Motor neuron (in vitro differentiated cells): ENCODE results near the gene FBXL16. TPM values are rescaled to one million over a fixed set of nuclear protein-coding genes. Genes with fewer than 3 reads are reported as not detected.
"Not testable (repeated sequence)": the region's sequence is repeated elsewhere in the genome, so short reads cannot be mapped to it uniquely, and the experiment has no call there.

Experiments
- ATAC-seq, 8 experiments: fragments of 200-7000 bp; cut with Tn5 transposase; replicated peaks in 6 of 8; 2 replicates each; pipeline ENCODE4 v1.8.0; 2021; ENCODE audit warnings: mild to moderate bottlenecking in 8 of 8, moderate library complexity in 8 of 8
- H3K27ac ChIP-seq, 2 donors: fragments of 250-450 bp; sonication (Bioruptor Pico); 2 replicates each; pipeline ENCODE4 v1.9.0; 2021; ENCODE audit warnings: antibody characterized with exemption in 2 of 2, mild to moderate bottlenecking in 2 of 2, moderate library complexity in 1 of 2
- H3K4me1 ChIP-seq, 2 donors: fragments of 250-450 bp; sonication (Bioruptor Pico); replicated peaks in 1 of 2; 2 replicates each; pipeline ENCODE4 v1.6.1; 2021; ENCODE audit warnings: antibody characterized with exemption in 2 of 2, mild to moderate bottlenecking in 2 of 2, moderate library complexity in 1 of 2
- H3K4me3 ChIP-seq, 5 donors: fragments of 250-450 bp; sonication (Bioruptor Pico); 2 replicates each; pipeline ENCODE4 v1.9.0; 2021; ENCODE audit warnings: antibody characterized with exemption in 5 of 5, mild to moderate bottlenecking in 5 of 5, moderate library complexity in 4 of 5
- WGBS, 10 experiments: fragments of 450-650 bp; shearing (Covaris generic); methylation state at CpG; one replicate each; pipeline ENCODE4 v1.0.0; 2022; 5-methylcytosine and 5-hydroxymethylcytosine counted together
- in situ Hi-C, 9 experiments: fragments of 400-800 bp; cut with MboI; loops; one replicate each; pipeline ENCODE4 v1.15.0; 2021; ENCODE audit warnings: low sequenced_read_pairs in 9 of 9, low pct_unique_long_range_greater_than_20kb in 2 of 9; ENCODE audit not compliant: unreplicated experiment in 9 of 9
- total RNA-seq, 8 experiments: library from RNA; unstranded; fragments of 300-600 nt; gene quantifications; 2 replicates each; pipeline versions ENCODE4 v1.2.3 to v1.2.4, GENCODE V29; 2022

FBXL16 gene, protein sequence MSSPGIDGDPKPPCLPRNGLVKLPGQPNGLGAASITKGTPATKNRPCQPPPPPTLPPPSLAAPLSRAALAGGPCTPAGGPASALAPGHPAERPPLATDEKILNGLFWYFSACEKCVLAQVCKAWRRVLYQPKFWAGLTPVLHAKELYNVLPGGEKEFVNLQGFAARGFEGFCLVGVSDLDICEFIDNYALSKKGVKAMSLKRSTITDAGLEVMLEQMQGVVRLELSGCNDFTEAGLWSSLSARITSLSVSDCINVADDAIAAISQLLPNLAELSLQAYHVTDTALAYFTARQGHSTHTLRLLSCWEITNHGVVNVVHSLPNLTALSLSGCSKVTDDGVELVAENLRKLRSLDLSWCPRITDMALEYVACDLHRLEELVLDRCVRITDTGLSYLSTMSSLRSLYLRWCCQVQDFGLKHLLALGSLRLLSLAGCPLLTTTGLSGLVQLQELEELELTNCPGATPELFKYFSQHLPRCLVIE
- 10 to 100 TPM in 3 of 8 experiments, 1 to 10 TPM in 2, under 1 TPM in 3; 0.31 to 13.5 (median 6.3) TPM for total RNA-seq

- Histone ChIP-seq H3K27ac (peak within 1 kb of the TSS; percentile 87 to 89), H3K4me3 (peak within 1 kb of the TSS; percentile 55 to 96 (median 85)), H3K4me1 (peaks cover 44 to 55% of the 10 kb centered on the region in 2 donors)
- ATAC-seq = peak; percentile 10 to 54 (median 46)
- WGBS, 10 experiments = no CpG with 5 or more reads among the region's 115 CpGs
- in situ Hi-C loops = loop anchor here in 1 of 9 experiments (25.0 kb wide), 1 partner anchor 357 kb away; the partner anchor contains the start of gene SSTR5
These were observed at the start of gene FBXL16 for GRCh38 chr16:705431-706188. Gene FBXL16 (minus strand): TSS chr16:705801. CDS start chr16:697405, 8,396 bp downstream.

GRCh38 chr16:754656-755055 lies 49.1 kb upstream of the FBXL16 start:
- Histone ChIP-seq H3K4me1 (peaks cover 13 to 20% of the 10 kb centered on the region in 2 donors), H3K4me3 (no peak overlapping the region), H3K27ac (no peak overlapping the region)
- in situ Hi-C loops = no loop called here
- WGBS, 10 experiments = 17 to 78% (median 63%) methylated on average over 1 to 8 of the region's 11 CpGs; no CpG with 5 or more reads in 1 of the 10 experiments
- peak in 3 of 8 experiments; percentile 10 to 20 (median 13) for ATAC-seq

- in situ Hi-C loops, ATAC-seq, H3K27ac ChIP-seq, H3K4me3 ChIP-seq: not testable (repeated sequence)
- H3K4me1 ChIP-seq = peaks cover 13 to 20% of the 10 kb centered on the region in 2 donors
- 20 to 100% (median 88%) methylated on average over 1 to 5 of the region's 11 CpGs; no CpG with 5 or more reads in 2 of the 10 experiments for WGBS, 10 experiments
These were observed 48.6 kb upstream of the FBXL16 start for GRCh38 chr16:754121-754607.

DNA sequence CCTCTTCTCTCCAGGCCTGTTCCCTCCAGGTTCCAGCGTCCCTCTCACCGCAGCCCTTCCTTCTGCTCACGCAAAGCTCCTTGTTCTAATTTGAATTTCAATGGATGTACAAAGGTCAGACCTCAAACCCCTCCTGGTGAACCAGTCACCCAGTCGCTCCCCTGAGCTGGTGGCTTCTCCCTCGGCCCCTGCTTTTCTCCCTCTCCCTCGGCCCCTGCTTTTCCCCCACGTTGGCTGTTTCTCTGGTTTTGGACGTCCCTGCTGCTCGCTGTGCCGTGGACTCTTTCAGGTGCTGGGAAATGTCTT lies 46.4 kb upstream of the FBXL16 start:
- Histone ChIP-seq H3K4me3 (no peak overlapping the region), H3K4me1 (peaks cover 13 to 20% of the 10 kb centered on the region in 2 donors), H3K27ac (peak overlapping the region in 1 of 2 donors; percentile 28)
- peak in 5 of 8 experiments; percentile 15 to 60 (median 34) for ATAC-seq
- in situ Hi-C loops = no loop called here
- WGBS, 10 experiments = 6 to 35% (median 17%) methylated on average over 4 to 10 of the region's 10 CpGs; no CpG with 5 or more reads in 6 of the 10 experiments

- peaks cover 13 to 20% of the 10 kb centered on the region in 2 donors for H3K4me1 ChIP-seq
- H3K4me3 ChIP-seq = no peak overlapping the region
- in situ Hi-C loops = no loop called here
- 10 to 100% (median 79%) methylated on average over 1 to 13 of the region's 39 CpGs; no CpG with 5 or more reads in 2 of the 10 experiments for WGBS, 10 experiments
- H3K27ac ChIP-seq = peak overlapping the region in 1 of 2 donors; percentile 28
- peak in 1 of 8 experiments; percentile 36 for ATAC-seq
These were observed 45.8 kb upstream of the FBXL16 start for GRCh38 chr16:751152-752006.

DNA sequence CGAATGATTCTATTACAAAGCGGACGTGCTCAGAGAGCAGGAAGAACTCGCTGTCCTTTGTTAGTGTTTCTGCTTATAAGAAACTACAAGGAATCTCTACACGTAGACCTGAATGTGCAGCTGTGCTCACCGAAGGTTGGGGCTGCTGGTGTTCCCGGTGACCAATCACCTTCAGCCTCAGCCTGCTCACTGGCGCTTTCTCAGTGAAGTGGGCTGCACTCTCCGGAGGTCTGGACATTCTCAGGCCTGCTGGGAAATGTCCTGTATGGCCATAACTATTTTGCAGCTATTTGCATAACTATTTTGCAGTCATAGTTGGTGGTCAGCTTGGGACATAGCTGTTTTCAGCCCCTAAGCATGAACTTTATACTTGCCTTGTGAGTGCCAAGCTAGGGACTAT lies 44.9 kb upstream of the FBXL16 start:
- WGBS, 10 experiments = 33 to 100% (median 75%) methylated on average over 1 to 4 of the region's 9 CpGs; no CpG with 5 or more reads in 4 of the 10 experiments
- no peak overlapping the region for H3K4me3 ChIP-seq
- peak in 7 of 8 experiments; percentile 27 to 69 (median 54) for ATAC-seq
- in situ Hi-C loops = no loop called here
- H3K27ac ChIP-seq = no peak overlapping the region
- peaks cover 13 to 24% of the 10 kb centered on the region in 2 donors for H3K4me1 ChIP-seq

DNA sequence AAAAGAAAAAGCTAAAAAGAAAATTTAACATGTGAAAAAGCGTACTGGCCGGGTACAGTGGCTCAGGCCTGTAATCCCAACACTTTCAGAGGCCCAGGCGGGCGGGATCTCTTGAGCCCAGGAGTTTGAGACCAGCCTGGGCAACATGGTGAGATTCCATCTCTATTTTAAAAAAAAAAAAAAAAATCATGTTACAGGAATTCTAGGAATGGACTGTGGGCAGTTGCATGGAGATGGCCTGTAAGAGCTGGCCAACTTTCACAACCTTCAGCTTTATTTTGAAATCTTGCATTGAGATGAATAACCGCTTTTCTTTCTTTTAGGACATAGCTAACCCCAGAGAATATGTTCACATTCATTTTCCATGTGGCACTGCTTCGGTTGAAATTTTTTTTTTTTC lies 43.4 kb upstream of the FBXL16 start:
- no peak overlapping the region for H3K4me3 ChIP-seq
- in situ Hi-C loops = no loop called here
- 42 to 91% (median 76%) methylated on average over 3 to 6 of the region's 6 CpGs; no CpG with 5 or more reads in 2 of the 10 experiments for WGBS, 10 experiments
- no peak for ATAC-seq
- peaks cover 13 to 24% of the 10 kb centered on the region in 2 donors for H3K4me1 ChIP-seq
- no peak overlapping the region for H3K27ac ChIP-seq

DNA sequence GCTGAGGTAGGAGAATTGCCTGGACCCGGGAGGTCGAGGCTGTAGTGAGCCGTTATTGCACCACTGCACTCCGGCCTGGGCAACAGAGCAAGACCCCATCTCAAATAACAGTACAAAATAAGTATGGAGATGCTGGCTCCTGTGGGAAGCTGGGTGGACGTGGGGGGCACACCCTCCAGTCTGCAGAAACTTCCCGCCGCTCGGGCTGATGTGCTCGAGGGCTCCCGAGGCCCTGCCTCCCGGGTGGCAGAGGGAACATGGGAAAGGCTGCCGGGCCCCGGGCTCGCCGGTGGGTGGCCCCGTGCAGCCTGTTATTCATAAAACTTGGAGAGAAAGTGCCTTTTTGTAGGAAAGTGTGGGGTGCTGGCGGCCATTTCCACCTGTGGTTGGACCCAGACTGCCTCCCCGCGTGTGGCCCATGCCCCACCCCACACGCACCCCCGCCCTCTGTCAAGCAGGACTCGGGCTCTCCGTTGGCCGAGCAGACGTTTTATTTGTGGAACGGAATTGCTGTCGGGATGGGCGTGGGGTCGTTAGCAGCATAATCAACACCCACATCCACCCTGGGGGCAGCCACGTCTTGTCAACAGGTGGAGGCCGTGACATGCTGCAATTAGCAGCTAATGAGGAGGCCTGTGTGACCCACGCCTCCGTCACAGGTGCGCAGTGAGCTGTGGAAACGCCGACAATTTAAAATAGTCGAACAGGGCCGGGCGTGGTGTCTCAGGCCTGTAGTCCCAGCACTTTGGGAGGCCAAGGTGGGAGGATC lies 42.6 kb upstream of the FBXL16 start:
- no peak overlapping the region for H3K27ac ChIP-seq
- no peak for ATAC-seq
- H3K4me3 ChIP-seq = no peak overlapping the region
- peaks cover 13 to 24% of the 10 kb centered on the region in 2 donors for H3K4me1 ChIP-seq
- in situ Hi-C loops = no loop called here
- WGBS, 10 experiments = 94% methylated on average over 10 of the region's 39 CpGs; no CpG with 5 or more reads in 9 of the 10 experiments

DNA sequence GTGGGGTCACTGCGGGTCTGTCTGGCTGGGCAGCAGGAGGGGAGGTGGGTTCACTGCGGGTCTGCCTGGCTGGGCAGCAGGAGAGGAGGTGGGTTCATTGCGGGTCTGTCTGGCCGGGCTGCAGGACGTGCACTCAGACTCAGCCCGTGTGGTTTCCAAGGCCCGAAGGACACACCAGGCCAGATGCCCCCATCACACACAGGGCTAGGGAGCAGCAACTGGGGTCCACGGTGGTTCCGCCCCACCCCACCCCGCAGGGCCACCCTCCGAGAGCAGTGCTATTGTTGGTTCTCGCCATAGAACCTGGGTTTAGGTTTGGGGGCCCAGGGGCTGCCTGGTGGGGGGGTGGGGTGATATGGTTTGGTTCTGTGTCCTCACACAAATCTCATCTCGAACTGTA lies 41.0 kb upstream of the FBXL16 start:
- Histone ChIP-seq H3K27ac (no peak overlapping the region), H3K4me3 (no peak overlapping the region), H3K4me1 (peaks cover 5 to 16% of the 10 kb centered on the region in 2 donors)
- no peak for ATAC-seq
- no CpG with 5 or more reads among the region's 13 CpGs for WGBS, 10 experiments
- in situ Hi-C loops = no loop called here

GRCh38 chr16:745739-746138 lies 40.1 kb upstream of the FBXL16 start:
- Histone ChIP-seq H3K4me1 (peaks cover 4 to 12% of the 10 kb centered on the region in 2 donors), H3K27ac (no peak overlapping the region), H3K4me3 (no peak overlapping the region)
- 0 to 29% (median 10%) methylated on average over 1 to 6 of the region's 14 CpGs; no CpG with 5 or more reads in 6 of the 10 experiments for WGBS, 10 experiments
- ATAC-seq = peak in 2 of 8 experiments; percentile 7 to 47
- in situ Hi-C loops = no loop called here

DNA sequence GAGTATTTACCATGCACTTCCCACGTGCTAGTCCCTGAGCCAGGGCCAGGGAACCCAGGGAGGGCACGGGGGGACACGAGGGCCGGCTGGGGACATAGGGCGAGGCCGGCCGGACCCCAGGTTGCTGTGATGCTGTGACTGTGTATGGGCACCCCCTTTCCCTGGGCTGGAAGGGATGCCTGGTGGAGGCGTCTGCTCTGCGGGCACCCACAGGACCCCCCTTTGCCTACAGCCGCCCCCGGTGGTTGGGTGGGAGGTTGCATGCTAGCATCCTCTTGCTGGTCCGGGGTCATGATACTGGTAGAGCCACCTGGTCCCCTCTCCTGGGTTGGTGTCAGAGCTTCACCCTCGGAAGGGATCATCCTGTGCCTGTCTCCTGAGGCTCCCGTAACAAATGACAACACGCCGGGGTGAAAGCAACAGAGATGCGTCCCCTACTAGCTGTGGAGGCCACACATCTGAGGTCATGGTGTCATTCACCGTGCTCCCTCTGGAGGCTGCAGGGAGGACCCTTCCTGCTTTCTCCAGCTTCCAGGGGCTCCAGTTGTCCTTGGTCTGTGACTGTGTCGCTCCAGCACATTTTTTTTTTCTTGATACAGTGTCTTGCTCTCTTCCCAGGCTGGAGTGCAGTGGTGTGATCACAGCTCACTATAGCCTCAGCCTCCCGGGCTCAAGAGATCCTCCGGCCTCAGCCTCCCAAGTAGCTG lies 38.3 kb upstream of the FBXL16 start:
- 0 to 100% (median 75%) methylated on average over 1 to 5 of the region's 21 CpGs; no CpG with 5 or more reads in 4 of the 10 experiments for WGBS, 10 experiments
- in situ Hi-C loops = no loop called here
- Histone ChIP-seq H3K27ac (no peak overlapping the region), H3K4me3 (no peak overlapping the region), H3K4me1 (peaks cover 2 to 14% of the 10 kb centered on the region in 2 donors)
- no peak for ATAC-seq
